ENCODE data around the gene PEX11A.

Gene PEX11A

GRCh38 chr15:89670971-89671560 lies 19.5 kb downstream of the PEX11A start:
- no peak overlapping the region for H3K4me3 ChIP-seq (ENCODE audit: control insufficient read depth in 1 of 7, extremely low read depth in 1 of 7, insufficient read depth in 4 of 7, low read depth in 2 of 7, low read length in 6 of 7)
- POLR2A ChIA-PET = no interaction called here
- 96% methylated on average over 8 of the region's 12 CpGs for whole genome bisulfite sequencing (ENCODE audit: insufficient coverage)
- peaks cover 0 to 2% (median 0%) of the 10 kb centered on the region in 5 experiments for H3K27me3 ChIP-seq (replicated peaks in 2 of 5; ENCODE audit: control insufficient read depth in 4 of 5, insufficient read depth in 5 of 5, low read length in 4 of 5)
- DNase-seq = no peak
- no peaks in the 10 kb centered on the region for H3K36me3 ChIP-seq (ENCODE audit: control insufficient read depth in 4 of 4, insufficient read depth in 4 of 4, low read length in 3 of 4)
- CTCF ChIA-PET = interaction anchor here (1.4 to 6.8 kb wide), 3 partner anchors 12 to 25 kb away, joined by 3 to 46 read pairs (median 3); no protein-coding TSS in a partner anchor
- H3K9me3 ChIP-seq (ENCODE audit: control extremely low read depth in 1 of 5, control insufficient read depth in 4 of 5, insufficient read depth in 2 of 5, low read depth in 1 of 5, low read length in 4 of 5) = no peaks in the 10 kb centered on the region
- no peak overlapping the region for H3K27ac ChIP-seq (ENCODE audit: insufficient read depth in 1 of 2, low read depth in 1 of 2, low read length in 2 of 2, poor library complexity in 1 of 2, severe bottlenecking in 2 of 2)
- H3K4me1 ChIP-seq (ENCODE audit: control extremely low read depth in 1 of 4, control insufficient read depth in 4 of 4, insufficient read depth in 4 of 4, low read length in 3 of 4) = peaks cover 0 to 1% (median under 1%) of the 10 kb centered on the region in 4 experiments

DNA sequence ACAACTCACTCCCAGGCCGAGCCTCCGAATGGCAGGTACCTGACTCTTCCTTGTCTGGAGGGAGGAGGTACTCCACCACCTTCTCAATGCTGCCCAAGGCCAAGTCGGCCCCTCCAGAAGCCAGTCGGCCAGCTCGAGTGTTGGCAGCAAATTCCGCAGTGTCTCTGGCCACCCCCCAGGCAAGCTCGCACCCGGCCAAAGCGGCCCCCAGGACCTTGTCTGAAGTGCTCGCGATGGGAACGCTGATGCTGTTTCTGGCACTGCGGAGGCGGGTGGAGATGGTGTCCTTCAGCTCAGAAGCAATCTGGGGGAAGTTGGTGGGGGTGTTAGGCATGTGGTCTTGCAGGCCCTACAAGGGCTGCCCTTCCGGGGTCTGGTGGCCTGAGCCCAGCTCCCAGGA lies 20.6 kb downstream of the PEX11A start:
- H3K27me3 ChIP-seq (replicated peaks in 2 of 5; ENCODE audit: control insufficient read depth in 4 of 5, insufficient read depth in 5 of 5, low read length in 4 of 5) = peaks cover 0 to 5% (median 0%) of the 10 kb centered on the region in 5 experiments
- H3K36me3 ChIP-seq (ENCODE audit: control insufficient read depth in 4 of 4, insufficient read depth in 4 of 4, low read length in 3 of 4) = no peaks in the 10 kb centered on the region
- H3K9me3 ChIP-seq (ENCODE audit: control extremely low read depth in 1 of 5, control insufficient read depth in 4 of 5, insufficient read depth in 2 of 5, low read depth in 1 of 5, low read length in 4 of 5) = no peaks in the 10 kb centered on the region
- H3K27ac ChIP-seq (ENCODE audit: insufficient read depth in 1 of 2, low read depth in 1 of 2, low read length in 2 of 2, poor library complexity in 1 of 2, severe bottlenecking in 2 of 2) = no peak overlapping the region
- ChIA-PET CTCF (interaction anchor here (1.4 to 6.8 kb wide), 2 partner anchors 10 to 23 kb away, joined by 3 to 46 read pairs; no protein-coding TSS in a partner anchor), POLR2A (no interaction called here)
- WGBS (ENCODE audit: insufficient coverage) = 99% methylated on average over 10 of the region's 15 CpGs
- peaks cover 0 to 12% (median 10%) of the 10 kb centered on the region in 4 experiments for H3K4me1 ChIP-seq (ENCODE audit: control extremely low read depth in 1 of 4, control insufficient read depth in 4 of 4, insufficient read depth in 4 of 4, low read length in 3 of 4)
- DNase-seq = no peak
- no peak overlapping the region for H3K4me3 ChIP-seq (ENCODE audit: control insufficient read depth in 1 of 7, extremely low read depth in 1 of 7, insufficient read depth in 4 of 7, low read depth in 2 of 7, low read length in 6 of 7)

GRCh38 chr15:89669309-89669865 lies 21.2 kb downstream of the PEX11A start:
- Histone ChIP-seq H3K4me1 (ENCODE audit: control extremely low read depth in 1 of 4, control insufficient read depth in 4 of 4, insufficient read depth in 4 of 4, low read length in 3 of 4) (peaks cover 0 to 13% (median 10%) of the 10 kb centered on the region in 4 experiments), H3K4me3 (ENCODE audit: control insufficient read depth in 1 of 7, extremely low read depth in 1 of 7, insufficient read depth in 4 of 7, low read depth in 2 of 7, low read length in 6 of 7) (no peak overlapping the region), H3K27me3 (replicated peaks in 2 of 5; ENCODE audit: control insufficient read depth in 4 of 5, insufficient read depth in 5 of 5, low read length in 4 of 5) (peaks cover 0 to 6% (median 0%) of the 10 kb centered on the region in 5 experiments), H3K36me3 (ENCODE audit: control insufficient read depth in 4 of 4, insufficient read depth in 4 of 4, low read length in 3 of 4) (no peaks in the 10 kb centered on the region), H3K9me3 (ENCODE audit: control extremely low read depth in 1 of 5, control insufficient read depth in 4 of 5, insufficient read depth in 2 of 5, low read depth in 1 of 5, low read length in 4 of 5) (no peaks in the 10 kb centered on the region), H3K27ac (ENCODE audit: insufficient read depth in 1 of 2, low read depth in 1 of 2, low read length in 2 of 2, poor library complexity in 1 of 2, severe bottlenecking in 2 of 2) (no peak overlapping the region)
- WGBS (ENCODE audit: insufficient coverage) = 90% methylated on average over 4 of the region's 9 CpGs
- ChIA-PET CTCF (no interaction called here), POLR2A (no interaction called here)
- DNase-seq = no peak

DNA sequence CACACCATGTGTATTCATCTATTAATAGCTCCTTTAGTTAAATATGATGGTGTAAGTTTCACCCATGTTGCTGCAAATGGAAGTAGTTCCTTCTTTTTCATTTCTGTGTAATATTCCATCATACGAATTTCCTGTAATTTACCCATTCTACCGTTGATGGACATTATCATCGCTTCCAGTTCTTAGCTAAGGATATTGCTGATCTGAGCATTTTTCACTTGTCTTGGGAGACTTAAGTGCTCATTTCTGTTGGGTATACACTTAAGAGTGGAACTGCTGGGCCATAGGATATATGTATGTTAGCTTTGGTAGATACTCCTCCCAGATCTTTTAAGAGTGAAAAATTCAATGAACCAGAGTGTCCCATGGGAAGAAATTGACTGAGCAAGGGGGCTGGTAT lies 22.4 kb downstream of the PEX11A start:
- POLR2A ChIA-PET = no interaction called here
- no peak for DNase-seq
- peaks cover 0 to 7% (median 0%) of the 10 kb centered on the region in 5 experiments for H3K27me3 ChIP-seq (replicated peaks in 2 of 5; ENCODE audit: control insufficient read depth in 4 of 5, insufficient read depth in 5 of 5, low read length in 4 of 5)
- H3K36me3 ChIP-seq (ENCODE audit: control insufficient read depth in 4 of 4, insufficient read depth in 4 of 4, low read length in 3 of 4) = no peaks in the 10 kb centered on the region
- no peak overlapping the region for H3K4me3 ChIP-seq (ENCODE audit: control insufficient read depth in 1 of 7, extremely low read depth in 1 of 7, insufficient read depth in 4 of 7, low read depth in 2 of 7, low read length in 6 of 7)
- H3K9me3 ChIP-seq (ENCODE audit: control extremely low read depth in 1 of 5, control insufficient read depth in 4 of 5, insufficient read depth in 2 of 5, low read depth in 1 of 5, low read length in 4 of 5) = no peaks in the 10 kb centered on the region
- WGBS (ENCODE audit: insufficient coverage) = 100% methylated on average over 3 of the region's 3 CpGs
- H3K4me1 ChIP-seq (ENCODE audit: control extremely low read depth in 1 of 4, control insufficient read depth in 4 of 4, insufficient read depth in 4 of 4, low read length in 3 of 4) = peaks cover 0 to 14% (median 12%) of the 10 kb centered on the region in 4 experiments
- CTCF ChIA-PET = interaction anchor here (1.1 to 1.6 kb wide), 2 partner anchors 21 to 22 kb away, joined by 3 read pairs; no protein-coding TSS in a partner anchor
- H3K27ac ChIP-seq (ENCODE audit: insufficient read depth in 1 of 2, low read depth in 1 of 2, low read length in 2 of 2, poor library complexity in 1 of 2, severe bottlenecking in 2 of 2) = no peak overlapping the region

- ChIA-PET POLR2A (no interaction called here), CTCF (interaction anchor here (1.6 kb wide), 1 partner anchor 22 kb away, joined by 3 read pairs; no protein-coding TSS in a partner anchor)
- Histone ChIP-seq H3K27ac (ENCODE audit: insufficient read depth in 1 of 2, low read depth in 1 of 2, low read length in 2 of 2, poor library complexity in 1 of 2, severe bottlenecking in 2 of 2) (no peak overlapping the region), H3K4me3 (ENCODE audit: control insufficient read depth in 1 of 7, extremely low read depth in 1 of 7, insufficient read depth in 4 of 7, low read depth in 2 of 7, low read length in 6 of 7) (no peak overlapping the region), H3K27me3 (replicated peaks in 2 of 5; ENCODE audit: control insufficient read depth in 4 of 5, insufficient read depth in 5 of 5, low read length in 4 of 5) (peaks cover 0 to 7% (median 0%) of the 10 kb centered on the region in 5 experiments), H3K4me1 (ENCODE audit: control extremely low read depth in 1 of 4, control insufficient read depth in 4 of 4, insufficient read depth in 4 of 4, low read length in 3 of 4) (peaks cover 0 to 19% (median 17%) of the 10 kb centered on the region in 4 experiments), H3K36me3 (ENCODE audit: control insufficient read depth in 4 of 4, insufficient read depth in 4 of 4, low read length in 3 of 4) (no peaks in the 10 kb centered on the region), H3K9me3 (ENCODE audit: control extremely low read depth in 1 of 5, control insufficient read depth in 4 of 5, insufficient read depth in 2 of 5, low read depth in 1 of 5, low read length in 4 of 5) (no peaks in the 10 kb centered on the region)
- no CpG with 5 or more reads among the region's 7 CpGs for WGBS (ENCODE audit: insufficient coverage)
- no peak for DNase-seq
Measured at GRCh38 chr15:89667706-89667960, 22.9 kb downstream of the PEX11A start.

GRCh38 chr15:89666858-89667705 lies 23.5 kb downstream of the PEX11A start:
- Histone ChIP-seq H3K4me1 (ENCODE audit: control extremely low read depth in 1 of 4, control insufficient read depth in 4 of 4, insufficient read depth in 4 of 4, low read length in 3 of 4) (peaks cover 0 to 23% (median 20%) of the 10 kb centered on the region in 4 experiments), H3K27me3 (replicated peaks in 2 of 5; ENCODE audit: control insufficient read depth in 4 of 5, insufficient read depth in 5 of 5, low read length in 4 of 5) (peaks cover 0 to 7% (median 0%) of the 10 kb centered on the region in 5 experiments), H3K27ac (ENCODE audit: insufficient read depth in 1 of 2, low read depth in 1 of 2, low read length in 2 of 2, poor library complexity in 1 of 2, severe bottlenecking in 2 of 2) (no peak overlapping the region), H3K36me3 (ENCODE audit: control insufficient read depth in 4 of 4, insufficient read depth in 4 of 4, low read length in 3 of 4) (no peaks in the 10 kb centered on the region), H3K9me3 (ENCODE audit: control extremely low read depth in 1 of 5, control insufficient read depth in 4 of 5, insufficient read depth in 2 of 5, low read depth in 1 of 5, low read length in 4 of 5) (no peaks in the 10 kb centered on the region), H3K4me3 (ENCODE audit: control insufficient read depth in 1 of 7, extremely low read depth in 1 of 7, insufficient read depth in 4 of 7, low read depth in 2 of 7, low read length in 6 of 7) (no peak overlapping the region)
- ChIA-PET CTCF (interaction anchor here (1.6 kb wide), 1 partner anchor 21 kb away, joined by 3 read pairs; no protein-coding TSS in a partner anchor), POLR2A (no interaction called here)
- no peak for DNase-seq
- WGBS (ENCODE audit: insufficient coverage) = 97% methylated on average over 10 of the region's 13 CpGs

Data from common myeloid progenitor, CD34-positive (primary cell).